ENCODE results near the gene FNBP1L.

DNA sequence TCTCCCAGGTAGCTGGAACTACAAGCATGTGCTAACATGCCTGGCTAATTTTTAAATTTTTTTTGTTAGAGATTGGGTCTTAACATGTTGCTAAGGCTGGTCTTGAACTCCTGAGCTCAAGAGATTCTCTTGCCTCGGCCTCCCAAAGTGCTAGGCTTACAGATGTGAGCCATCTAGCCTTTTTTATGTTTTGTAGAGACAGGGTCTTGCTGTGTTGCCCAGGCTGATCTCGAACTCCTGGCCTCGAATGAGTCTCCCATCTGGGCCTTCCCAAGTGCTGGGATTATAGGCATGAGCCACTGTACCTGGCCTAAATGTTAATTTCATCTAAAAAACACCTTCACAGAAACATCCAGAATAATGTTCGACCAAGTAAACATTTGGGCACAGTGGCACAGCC, 48.6 kb downstream of the FNBP1L start:
- no peak for TF ChIP-seq MXI1 (IDR thresholded peaks at IDR 0.05; ENCODE audit: low read depth, low read length)
- no peak for TF ChIP-seq PBX3 (IDR thresholded peaks at IDR 0.05; ENCODE audit: insufficient replicate concordance, low read depth, low read length)
- no peak for TF ChIP-seq CUX1 (IDR thresholded peaks at IDR 0.05; ENCODE audit: insufficient replicate concordance, low read depth, low read length)

All from GM12878 (cell line).